Activated CD4-positive, alpha-beta T cell treated with anti-CD3 and anti-CD28 coated beads, Interleukin-2, amount 50 U/mL, for 48 hours (primary cell): ENCODE measurements around the gene RAD54L.
A peak's percentile ranks its signal among the peaks of the same experiment; 100 is the strongest.
"Not testable (repeated sequence)": the region's sequence is repeated elsewhere in the genome, so short reads cannot be mapped to it uniquely, and the experiment has no call there.

ENCODE experiments used
- DNase-seq, 2 experiments: peaks; one replicate each; pipeline ENCODE4 v3.0.0-alpha.2; 2020

RAD54L gene

DNA sequence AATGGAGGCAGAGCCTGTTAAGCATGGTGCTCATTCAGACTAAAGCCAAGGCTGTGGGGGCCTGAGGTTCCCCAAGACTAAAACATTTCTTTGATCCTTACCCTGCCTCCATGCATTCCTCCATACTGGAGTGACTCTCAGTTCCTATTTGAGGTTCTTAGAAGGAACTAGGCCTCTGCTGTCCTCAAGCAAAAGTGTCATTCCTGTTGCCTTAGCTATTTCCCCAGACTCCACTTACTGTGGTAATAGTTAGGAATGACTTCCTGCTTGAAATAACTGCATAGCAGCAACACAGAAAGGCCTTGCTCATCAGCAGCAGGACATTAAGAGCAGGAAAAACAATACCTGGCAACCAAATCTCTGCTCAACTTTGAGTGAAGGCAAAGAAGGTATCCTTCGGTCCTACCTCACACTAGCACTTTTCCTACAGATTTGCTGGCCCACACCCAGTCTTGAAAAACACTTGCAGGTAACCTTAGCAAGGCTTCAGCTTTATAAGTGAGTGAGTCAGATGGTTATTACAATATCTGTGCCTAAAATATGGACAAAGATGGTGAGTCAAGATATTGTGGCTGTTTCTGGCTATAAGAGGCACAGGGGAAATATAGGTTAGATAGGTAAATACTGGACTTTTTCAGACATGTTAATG lies 41.0 kb downstream of the RAD54L start:
- no peak for DNase-seq

DNA sequence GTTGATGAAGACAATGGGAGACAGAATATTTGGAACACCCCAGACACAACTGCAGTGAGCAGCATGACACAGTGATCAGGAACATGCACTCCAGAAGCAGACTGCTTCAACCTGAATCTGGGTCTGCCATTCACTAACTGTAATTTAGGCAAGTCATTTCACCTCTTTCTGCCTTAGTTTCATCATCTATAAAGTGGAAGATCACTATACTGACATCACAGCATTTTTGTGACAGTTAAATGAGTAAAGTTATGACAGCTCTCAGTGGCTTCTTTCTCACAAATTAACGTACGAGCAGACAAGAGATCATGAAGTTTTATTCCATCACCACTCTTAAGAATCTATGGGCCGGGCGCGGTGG lies 41.6 kb downstream of the RAD54L start:
- DNase-seq = no peak

DNA sequence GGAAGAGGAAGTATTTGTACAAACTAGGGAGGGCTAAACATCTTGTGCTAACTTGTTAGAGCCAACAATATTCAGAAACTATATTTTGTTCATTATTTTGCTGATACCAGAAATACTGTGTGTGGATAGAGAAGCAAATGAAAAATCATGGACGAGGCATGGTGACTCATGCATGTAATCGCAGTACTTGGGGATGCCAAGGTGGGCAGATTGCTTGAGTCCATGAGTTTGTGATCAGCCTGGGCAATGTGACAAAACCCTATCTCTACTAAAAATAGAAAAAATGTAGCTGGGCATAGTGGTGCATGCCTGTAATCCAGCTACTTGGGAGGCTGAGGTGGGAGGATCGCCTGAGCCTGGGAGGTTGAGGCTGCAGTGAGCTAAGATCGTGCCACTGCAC lies 42.4 kb downstream of the RAD54L start:
- no peak for DNase-seq

DNA sequence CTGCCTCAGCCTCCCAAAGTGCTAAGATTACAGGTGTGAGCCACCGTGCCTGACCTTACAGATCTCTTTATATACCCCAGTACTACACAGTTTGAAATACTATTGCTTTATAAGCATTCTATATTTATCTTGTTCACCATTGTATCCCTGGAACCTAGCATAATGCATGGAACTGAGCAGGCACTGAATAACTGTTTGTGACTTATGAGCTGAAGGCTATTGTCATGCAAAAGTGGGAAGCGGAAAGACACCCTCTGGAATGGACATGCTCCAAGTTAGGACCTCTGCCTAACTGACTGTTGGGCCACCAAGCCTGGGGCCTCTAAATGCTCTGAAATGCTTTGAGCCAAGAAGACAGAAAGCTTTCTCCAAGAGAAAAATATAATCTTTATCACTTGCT lies 47.7 kb downstream of the RAD54L start:
- no peak for DNase-seq

DNA sequence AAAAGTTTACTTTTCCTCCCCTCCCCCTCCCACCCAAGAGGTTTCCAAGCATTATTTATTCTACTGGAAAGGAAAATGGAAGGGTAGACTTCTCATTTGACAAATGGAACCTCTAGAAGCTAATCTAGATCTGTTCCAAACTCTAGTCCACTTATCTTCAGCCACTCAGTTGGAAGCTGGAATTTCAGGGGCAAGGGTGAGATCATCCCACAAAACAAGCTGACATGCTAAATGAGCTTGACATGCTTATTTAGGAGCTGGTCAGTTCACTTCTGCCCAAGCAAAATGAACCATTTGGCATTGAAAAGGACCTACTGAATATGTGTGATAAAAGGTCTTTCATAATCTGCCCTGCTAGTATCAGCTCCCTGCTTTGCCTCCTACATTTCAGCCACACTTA lies 50.8 kb downstream of the RAD54L start:
- no peak for DNase-seq

DNA sequence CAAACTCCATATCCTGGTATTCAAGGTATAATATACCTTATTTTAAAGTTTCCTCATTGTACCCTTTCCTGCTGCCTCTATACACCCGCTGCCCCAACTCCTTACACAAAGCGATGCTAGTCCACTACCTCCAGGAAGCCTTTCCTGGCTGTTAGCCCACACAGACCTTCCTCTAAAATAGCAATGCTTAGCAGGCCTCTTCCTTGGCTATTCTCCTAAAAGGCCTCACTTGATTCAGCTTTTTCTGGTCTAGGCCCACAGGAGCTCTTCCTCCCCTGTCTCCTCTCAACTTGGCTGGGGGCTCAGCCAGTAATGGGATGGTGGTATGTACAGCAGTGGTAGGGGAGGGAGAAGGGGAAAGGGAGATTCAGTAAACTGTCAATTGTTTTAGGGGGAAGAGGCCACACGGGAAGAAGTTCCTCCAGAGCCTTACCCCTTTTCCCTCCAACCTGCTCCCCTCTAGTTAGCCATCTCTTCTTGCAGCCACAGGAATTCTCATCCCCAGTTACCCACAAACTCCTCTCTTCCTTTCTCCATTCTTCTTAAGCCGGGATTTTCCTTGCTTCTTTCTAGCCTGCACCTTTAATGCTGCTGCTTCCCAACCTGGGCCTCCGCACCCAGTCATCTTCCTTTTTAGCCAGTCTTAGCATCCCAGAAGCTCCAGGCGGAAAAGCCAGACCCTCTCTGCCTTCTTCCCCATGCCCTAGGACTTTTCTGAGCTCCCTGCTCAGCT lies 53.3 kb downstream of the RAD54L start:
- DNase-seq = no peak

DNA sequence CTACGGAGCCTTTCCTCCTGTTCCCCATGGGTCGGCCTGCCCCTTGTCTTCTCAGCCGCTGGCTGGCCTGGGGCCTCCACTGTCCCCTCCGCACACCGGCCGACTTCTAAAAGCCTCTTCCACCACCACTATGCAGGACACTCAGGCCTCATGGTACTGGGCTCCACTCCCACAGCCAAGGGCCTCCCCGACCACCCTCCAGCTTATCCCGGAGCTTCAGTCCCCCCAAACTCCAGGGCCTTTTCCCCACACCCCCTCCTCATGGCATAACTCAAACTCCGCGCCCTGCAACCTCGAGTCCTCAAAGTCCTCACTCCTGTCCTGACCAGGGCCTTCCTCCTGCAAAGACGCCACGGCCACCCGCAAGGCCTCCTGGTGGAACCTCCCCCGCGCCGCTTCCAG lies 53.8 kb downstream of the RAD54L start:
- DNase-seq = no peak

DNA sequence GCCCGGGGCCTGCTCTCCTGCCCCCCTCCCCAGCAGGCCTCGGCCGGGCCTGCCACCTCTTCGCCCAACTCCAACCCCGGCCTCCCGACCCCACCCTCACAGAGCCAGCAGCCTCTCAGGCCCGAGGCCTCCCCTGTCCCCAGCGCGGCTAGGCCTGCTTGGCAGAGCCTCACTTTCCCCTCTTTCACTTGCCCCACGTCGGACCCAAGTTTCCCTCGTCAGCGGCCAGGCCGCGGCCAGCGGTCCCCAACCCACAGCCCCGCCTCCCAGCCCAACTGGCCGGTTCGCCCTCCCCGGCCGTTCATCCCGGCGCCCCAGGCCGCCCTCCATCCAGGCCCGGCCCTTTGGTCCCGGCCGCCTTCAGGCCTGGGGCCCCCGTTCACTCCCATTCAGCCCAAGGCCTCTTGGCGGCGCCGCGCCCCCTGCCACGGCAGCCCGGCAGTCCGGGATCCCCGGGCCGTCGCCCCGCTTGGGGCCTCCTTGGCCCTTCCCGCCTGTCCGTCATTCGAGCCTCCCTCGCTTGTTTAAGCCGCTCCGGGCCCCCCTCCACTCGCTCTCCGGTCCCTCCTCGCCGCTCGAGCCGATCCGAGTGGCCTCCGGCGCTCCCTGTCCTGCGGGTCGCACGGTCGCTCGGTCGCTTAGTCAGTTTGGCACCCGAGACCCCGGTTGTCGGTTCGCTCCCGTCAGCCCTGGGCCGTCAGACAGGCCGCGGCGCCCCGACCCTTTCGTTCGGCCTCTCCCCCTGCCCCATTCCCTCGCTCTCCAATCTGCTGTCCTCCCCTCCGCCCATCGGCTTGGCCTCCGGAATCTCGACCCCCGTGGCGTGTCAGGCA lies 54.5 kb downstream of the RAD54L start:
- DNase-seq = peak; percentile 58 to 62

DNA sequence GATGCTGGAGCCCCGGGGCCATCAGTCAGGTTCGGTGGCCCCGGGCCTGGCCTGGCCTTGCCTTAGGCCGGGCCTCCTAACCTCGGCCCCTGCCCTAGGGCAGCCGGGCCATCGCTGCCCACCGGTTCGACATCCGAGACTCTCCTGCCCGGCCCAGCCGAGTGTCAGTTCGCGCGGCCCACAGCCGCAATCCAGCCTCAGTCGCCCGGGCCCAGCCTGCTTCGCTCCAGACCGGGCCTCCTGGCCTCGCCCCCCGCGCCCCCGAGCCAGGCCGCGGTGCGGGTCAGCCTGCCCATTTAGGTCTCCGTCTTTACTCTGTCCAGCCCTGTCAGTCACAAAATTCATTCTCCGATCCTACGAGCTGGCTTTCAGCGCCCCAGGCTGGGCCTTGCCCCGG lies 55.1 kb downstream of the RAD54L start:
- DNase-seq = peak in 1 of 2 experiments; percentile 33

DNA sequence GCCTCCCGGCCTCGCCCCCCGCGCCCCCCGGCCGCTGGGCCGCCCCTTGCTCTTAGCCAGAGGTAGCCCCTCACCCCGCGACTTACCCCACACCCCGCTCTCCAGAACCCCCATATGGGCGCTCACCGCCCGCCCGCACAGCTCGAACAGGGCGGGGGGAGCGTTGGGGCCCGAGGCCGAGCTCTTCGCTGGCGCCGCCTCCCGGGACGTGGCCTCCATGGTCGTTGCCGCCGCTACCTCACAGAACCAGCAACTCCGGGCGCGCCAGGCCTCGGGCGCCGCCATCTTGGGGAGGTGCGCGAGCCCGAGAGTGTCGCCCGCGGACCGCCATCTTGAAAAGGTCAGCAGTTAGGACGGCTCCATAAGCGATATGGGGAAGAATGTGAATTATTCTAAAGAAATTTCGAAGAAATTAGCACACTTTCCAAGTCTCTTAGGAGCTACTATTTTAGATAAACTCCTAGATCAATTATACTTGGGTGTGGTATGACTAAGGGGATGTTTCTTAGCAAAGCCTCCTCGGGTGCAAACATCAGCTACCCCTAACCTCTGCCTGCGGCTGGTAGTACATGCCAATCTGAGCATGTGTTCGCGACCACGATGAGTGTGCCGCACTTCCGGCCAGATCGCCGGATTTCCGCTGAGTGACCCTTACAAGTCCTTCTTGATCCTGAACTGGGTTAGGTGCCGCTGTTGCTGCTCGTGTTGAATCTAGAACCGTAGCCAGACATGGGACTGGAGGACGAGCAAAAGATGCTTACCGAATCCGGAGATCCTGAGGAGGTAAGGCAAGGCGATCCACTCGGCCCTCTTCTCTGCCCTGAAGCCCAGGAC lies 55.7 kb downstream of the RAD54L start, which contains the start of the genes LRRC41 and UQCRH:
LRRC41 (minus strand) TSS at position 579 of the 834 bp plus-strand sequence; CDS start at position 285, 294 bp downstream.
UQCRH (plus strand) TSS at position 661 of the 834 bp plus-strand sequence; CDS start at position 730, 69 bp downstream.
- peak; percentile 91 to 92 for DNase-seq

DNA sequence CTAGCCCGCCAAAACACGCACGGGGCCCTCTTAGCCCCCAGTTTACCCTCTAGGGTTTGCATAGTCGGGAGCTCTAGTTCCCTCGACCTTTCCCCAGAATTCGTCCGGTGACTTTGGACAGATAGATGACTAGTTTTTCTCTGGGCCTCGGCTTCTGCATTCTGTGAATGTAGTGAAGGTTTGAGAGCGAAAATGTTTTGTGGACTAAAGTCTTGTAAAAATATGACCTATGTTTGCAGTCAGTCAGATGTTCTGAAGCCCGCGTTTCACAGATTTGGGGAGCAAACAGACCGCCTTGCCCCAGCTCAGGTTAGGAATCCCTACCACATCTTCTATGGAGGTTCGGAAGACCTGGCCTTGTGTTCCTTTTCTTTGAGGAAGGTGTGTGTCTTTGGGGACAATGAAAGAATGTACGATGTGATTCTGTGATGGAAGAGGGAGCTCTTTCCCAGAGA lies 56.3 kb downstream of the RAD54L start:
- DNase-seq = no peak

DNA sequence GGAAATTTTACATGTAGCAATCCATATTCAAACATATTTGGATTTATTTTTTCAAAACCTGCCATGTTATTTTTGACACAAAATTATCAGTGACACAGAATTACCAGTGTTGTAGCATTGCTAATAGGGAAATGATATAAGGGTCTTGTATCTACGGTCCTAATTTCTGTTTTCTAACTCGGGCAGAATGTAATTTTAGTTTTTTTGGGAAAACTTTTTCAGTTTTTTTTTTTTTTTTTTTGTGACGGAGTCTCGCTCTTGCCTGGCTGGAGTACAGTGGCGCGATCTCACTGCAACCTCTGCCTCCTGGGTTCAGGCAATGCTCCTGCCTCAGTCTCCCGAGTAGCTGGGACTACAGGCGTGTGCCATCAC lies 58.6 kb downstream of the RAD54L start:
- no peak for DNase-seq

DNA sequence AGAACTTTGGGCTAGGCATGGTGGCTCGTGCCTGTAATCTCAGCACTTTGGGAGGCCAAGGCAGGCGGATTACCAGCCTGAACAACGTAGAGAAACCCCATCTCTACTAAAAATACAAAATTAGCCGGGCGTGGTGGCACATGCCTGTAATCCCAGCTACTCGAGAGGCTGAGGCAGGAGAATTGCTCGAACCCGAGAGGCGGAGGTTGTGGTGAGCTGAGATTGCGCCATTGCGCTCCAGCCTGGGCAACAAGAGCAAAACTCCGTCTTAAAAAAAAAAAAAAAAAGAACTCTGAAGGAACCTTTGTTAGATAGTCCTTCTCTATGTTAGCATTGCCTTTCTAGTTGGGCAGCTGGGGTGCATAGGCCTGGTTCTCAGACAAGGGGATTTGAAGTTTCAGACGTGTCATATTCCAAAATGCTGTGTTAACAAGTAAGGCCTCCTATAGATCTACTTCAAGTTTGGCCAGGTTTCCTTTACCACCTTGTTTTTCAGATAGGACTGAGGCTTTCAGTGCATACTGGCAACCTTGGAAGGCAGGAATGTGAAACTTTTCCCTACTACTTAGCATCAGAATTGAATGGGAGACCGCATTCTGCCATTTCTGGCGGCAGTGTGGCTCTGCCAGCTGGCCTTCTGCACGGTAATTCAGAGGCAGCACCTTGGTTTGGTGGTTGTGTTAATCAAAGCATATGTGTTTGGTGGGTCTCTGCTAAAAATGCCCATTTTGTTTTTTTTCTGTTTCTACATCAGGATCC lies 62.0 kb downstream of the RAD54L start:
- no peak for DNase-seq

DNA sequence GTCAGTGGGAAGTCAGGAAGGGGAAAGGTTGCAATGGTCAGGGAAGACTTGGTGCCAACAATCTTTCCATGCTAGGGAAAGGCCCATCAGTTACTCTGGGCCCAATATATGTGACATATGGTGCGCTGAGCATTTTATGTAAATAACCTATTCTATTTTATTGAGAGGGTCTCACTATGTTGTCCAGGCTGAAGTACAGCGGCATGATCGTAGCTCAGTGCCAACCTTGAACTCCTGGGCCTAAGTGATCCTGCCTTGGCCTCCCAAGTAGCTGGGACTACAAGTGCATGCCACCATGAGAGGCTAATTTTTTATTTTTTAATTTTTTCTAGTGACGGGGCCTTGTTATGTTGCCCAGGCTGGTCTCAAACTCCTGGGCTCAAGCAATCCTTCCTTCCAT lies 62.8 kb downstream of the RAD54L start:
- DNase-seq = no peak

DNA sequence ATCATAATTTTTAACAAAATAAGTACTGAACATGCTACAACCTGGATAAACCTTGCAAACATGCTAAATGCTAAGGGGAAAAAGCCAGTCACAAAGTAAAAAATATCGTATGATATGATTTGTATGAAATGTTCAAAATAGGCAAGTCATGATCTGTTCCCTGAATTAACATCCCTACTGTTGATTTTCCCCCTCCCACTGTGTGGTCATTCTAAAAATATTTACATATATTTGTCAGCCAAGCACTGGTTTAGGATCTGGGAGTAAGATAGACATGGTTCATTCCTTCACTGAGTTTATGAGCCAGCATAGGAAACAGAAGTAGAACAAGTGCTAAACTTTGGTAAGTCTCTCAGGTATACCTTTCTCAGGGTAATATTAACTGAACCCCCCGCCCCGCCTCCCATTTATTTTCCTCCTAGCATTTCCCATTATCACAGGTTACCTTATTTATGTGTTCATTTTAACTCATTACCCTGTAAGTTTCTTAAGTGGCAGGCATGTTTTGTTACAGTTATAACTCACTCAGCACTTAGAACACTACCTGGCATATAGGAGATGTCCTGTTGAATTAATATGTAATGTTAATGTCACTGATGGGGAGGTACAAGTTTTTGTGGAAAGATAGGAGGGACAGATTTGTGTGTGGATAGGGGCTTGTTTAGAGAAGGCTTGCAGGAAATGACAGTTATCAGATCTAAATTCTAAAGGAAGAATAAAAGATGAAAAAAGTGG lies 68.3 kb downstream of the RAD54L start:
- DNase-seq = no peak

DNA sequence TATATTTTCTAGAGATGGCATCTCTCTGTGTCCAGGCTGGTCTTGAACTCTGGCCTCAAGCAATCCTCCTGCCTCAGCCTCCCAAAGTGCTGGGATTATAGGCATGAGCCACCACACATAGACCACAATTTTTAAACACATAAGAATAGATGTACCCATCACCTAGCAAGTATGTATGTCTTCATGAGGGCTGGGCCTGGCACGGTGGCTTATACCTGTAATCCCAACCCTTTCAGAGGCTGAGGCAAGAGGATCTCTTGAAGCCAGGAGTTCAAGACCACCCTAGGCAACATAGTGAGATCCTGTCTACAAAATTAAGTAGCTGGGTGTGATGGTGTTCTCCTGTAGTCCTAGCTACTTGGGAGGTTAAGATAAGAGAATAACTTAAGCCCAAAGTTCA lies 69.8 kb downstream of the RAD54L start:
- DNase-seq = no peak

DNA sequence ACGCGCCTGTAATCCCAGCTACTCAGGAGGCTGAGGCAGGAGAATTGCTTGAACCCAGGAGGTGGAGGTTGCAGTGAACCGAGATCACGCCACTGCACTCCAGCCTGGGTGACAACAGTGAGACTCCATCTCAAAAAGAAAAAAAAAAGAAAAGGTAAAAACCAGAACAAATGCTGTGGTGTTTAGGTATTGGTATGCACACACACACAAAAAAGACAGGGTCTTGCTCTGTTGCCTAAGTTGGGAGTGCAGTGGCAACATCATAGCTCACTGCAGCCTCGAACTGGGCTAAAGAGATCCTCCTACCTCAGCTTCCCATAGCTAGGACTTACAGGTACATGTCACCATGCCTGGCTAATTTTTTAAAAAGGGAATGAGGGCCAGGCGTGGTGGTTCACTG lies 71.7 kb downstream of the RAD54L start:
- not testable (repeated sequence) for DNase-seq

DNA sequence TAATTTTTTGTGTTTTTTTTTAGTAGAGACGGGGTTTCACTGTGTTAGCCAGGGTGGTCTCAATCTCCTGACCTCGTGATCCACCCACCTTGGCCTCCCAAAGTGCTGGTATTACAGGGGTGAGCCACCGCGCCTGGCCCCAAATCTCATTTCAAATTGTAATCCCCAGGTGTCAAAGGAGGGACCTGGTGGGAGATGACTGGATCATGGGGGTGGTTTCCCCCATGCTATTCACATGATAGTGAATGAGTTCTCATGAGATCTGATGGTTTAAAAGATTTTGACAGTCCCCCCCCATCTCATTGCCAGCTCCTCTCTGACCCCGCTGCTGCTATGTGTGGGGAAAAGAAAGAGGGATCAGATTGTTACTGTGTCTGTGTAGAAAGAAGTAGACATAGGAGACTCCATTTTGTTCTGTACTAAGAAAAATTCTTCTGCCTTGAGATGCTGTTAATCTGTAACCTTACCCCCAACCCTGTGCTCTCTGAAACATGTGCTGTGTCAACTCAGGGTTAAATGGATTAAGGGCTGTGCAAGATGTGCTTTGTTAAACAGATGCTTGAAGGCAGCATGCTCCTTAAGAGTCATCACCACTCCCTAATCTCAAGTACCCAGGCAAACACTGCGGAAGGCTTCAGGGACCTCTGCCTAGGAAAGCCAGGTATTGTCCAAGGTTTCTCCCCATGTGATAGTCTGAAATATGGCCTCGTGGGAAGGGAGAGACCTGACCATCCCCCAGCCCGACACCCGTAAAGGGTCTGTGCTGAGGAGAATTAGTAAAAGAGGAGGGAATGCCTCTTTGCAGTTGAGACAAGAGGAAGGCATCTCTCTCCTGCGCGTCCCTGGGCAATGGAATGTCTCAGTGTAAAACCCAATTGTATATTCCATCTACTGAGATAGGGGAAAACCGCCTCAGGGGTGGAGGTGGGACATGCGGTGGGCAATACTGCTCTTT lies 72.7 kb downstream of the RAD54L start:
- not testable (repeated sequence) for DNase-seq

DNA sequence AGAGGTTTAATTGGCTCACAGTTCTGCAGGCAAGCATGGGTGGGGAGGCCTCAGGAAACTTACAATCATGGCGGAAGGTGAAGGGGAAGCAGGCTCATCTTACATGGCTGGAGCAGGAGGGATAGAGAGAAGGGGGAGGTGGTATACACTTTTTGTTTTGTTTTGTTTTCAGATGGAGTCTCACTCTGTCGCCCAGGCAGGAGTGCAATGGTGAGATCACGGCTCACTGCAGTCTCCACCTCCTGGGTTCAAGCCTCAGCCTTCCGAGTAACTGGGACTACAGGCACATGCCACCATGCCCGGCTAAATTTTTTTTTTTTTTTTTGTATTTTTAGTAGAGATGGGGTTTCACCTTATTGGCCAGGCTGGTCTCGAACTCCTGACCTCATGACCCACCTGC lies 74.6 kb downstream of the RAD54L start:
- DNase-seq = not testable (repeated sequence)
